ENCODE measurements around the gene MBD1. TPM values are rescaled to one million over a fixed set of nuclear protein-coding genes. Genes with fewer than 3 reads are reported as not detected.
A peak's percentile ranks its signal among the peaks of the same experiment; 100 is the strongest.

Gene MBD1
- total and polyA plus RNA-seq, 2 of the 13 experiments (the other 11 are each of a cell fraction or from before 2014, with no cell fraction given): 25.5 to 28.6 TPM

GRCh38 chr18:50307400-50307737 is 26.0 kb upstream of the MBD1 start:
- POLR2A ChIA-PET: interaction anchor here (1.1 to 3.5 kb wide), 3 partner anchors 25 to 67 kb away, joined by 4 to 15 read pairs (median 10); partner anchors contain the start of genes MBD1 and SKA1
- TF ChIP-seq THAP11 (CRISPR knock-in tag; IDR thresholded peaks at IDR 0.05): no peak
- TF ChIP-seq NKX3-1 (CRISPR knock-in tag; IDR thresholded peaks at IDR 0.05): no peak
- no peak for TF ChIP-seq NBN (conservative IDR thresholded peaks at IDR 0.05)
- no peak for TF ChIP-seq SRY (CRISPR knock-in tag; IDR thresholded peaks at IDR 0.05)
- TF ChIP-seq PRDM4 (CRISPR knock-in tag; IDR thresholded peaks at IDR 0.05; ENCODE audit: borderline replicate concordance): no peak
- TF ChIP-seq MYPOP (CRISPR knock-in tag; IDR thresholded peaks at IDR 0.05): no peak
- no peak for TF ChIP-seq RBM39 (IDR thresholded peaks at IDR 0.05; ENCODE audit: low read depth, low read length, poor library complexity, severe bottlenecking)
- no peak for TF ChIP-seq NR2C2 (CRISPR knock-in tag; IDR thresholded peaks at IDR 0.05; ENCODE audit: borderline replicate concordance)
- TF ChIP-seq MED1 (CRISPR knock-in tag; IDR thresholded peaks at IDR 0.05): no peak
- Histone ChIP-seq H3K36me3 (replicated peaks in 1 of 2; ENCODE audit: control insufficient read depth in 1 of 2, insufficient read depth in 2 of 2, low read length in 2 of 2) (no peaks in the 10 kb centered on the region), H3K4me1 (ENCODE audit: insufficient read depth, low read length) (peaks cover 31% of the 10 kb centered on the region), H3K27ac (ENCODE audit: extremely low read length, insufficient read depth, low read length) (no peak overlapping the region), H3K27me3 (ENCODE audit: control insufficient read depth in 1 of 2, insufficient read depth in 2 of 2, low read length in 2 of 2) (no peaks in the 10 kb centered on the region), H2AFZ (ENCODE audit: low read length) (peak overlapping the region; percentile 64), H3K79me2 (ENCODE audit: insufficient read depth, low read length) (no peaks in the 10 kb centered on the region), H3K9me3 (ENCODE audit: low read length) (peaks cover 7% of the 10 kb centered on the region), H3K9ac (ENCODE audit: insufficient read depth, low read depth, low read length) (peak overlapping the region; percentile 43), H4K20me1 (ENCODE audit: insufficient read depth, low read length) (no peaks in the 10 kb centered on the region), H3K4me3 (replicated peaks in 1 of 3; ENCODE audit: insufficient read depth in 1 of 3, low read depth in 2 of 3, low read length in 3 of 3) (peak overlapping the region; percentile 46 to 75 (median 71)), H3K4me2 (ENCODE audit: low read depth, low read length) (peak overlapping the region; percentile 96)
- WGBS (ENCODE audit: low lambda C conversion rate): 7% methylated on average over 6 of the region's 8 CpGs
- CTCF ChIA-PET (ENCODE audit: low intra/inter-chr PET ratio, low total read pairs): no interaction called here
- BruUV-seq (replicated peaks): no TSS peak
- DNase-seq (ENCODE audit: low spot score) (no peak), FAIRE-seq (no peak), ATAC-seq (peak; percentile 21; the same call in 2 of the 3 replicates)
- intact Hi-C loops (cut with micrococcal nuclease; ENCODE audit: unreplicated experiment) (loop anchor here (2.0 to 5.0 kb wide), 2 partner anchors 19 to 50 kb away; no protein-coding TSS in a partner anchor), in situ Hi-C loops (cut with HindIII; ENCODE audit: extremely low pct_ligation_motif_present, low pct_unique_long_range_greater_than_20kb) (no loop called here)

Data from HepG2 (cell line).